ENCODE measurements around the gene COG2.

Gene COG2

DNA sequence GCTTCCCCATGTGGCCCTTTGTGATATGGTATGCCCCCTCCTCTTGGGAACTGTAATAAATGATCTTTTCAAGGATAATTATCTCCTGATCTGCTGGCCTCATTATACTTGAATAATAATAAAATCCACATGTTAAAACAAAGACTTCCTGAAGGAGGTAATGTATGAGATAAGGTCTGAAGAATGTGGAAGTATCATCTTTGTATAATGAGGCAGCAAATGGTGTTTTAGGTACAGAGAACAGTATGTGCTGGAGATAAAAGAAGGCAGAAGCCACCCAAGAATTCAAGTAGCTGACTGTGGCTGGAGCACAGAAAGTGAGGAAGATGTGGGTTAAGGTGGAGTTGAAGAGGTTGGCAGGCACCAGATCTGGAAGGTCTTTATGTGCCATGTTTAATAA lies 12.8 kb upstream of the COG2 start:
- Histone ChIP-seq H3K27me3 (peaks cover 0 to 6% of the 10 kb centered on the region in 2 donors), H3K4me3 (no peak overlapping the region), H3K36me3 (no peaks in the 10 kb centered on the region), H3K4me1 (no peaks in the 10 kb centered on the region), H3K9me3 (no peaks in the 10 kb centered on the region), H3K27ac (no peak overlapping the region)
- DNase-seq: no peak
- intact Hi-C loops (cut with DNase I; ENCODE audit: low total_unique reads): no loop called here
- no peak for TF ChIP-seq CTCF (IDR thresholded peaks at IDR 0.05)

DNA sequence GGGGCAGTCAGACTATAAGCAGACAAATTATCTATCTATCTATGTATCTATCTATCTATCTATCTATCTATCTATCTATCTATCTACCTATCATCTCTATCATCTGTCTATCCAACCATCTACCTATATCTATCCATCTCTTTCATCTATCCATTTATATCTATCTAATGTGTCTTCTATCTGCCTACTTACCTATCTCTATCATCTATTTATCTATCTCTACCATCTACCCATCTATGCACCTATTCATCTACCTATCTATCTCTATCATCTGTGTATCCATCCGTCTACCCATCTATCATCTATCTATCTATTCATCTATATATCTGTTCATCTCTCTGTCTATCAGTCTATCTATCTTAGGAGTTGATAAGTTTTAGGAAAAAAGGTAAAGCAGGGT lies 10.8 kb upstream of the COG2 start:
- Histone ChIP-seq H3K9me3 (no peaks in the 10 kb centered on the region), H3K27me3 (peaks cover 0 to 6% of the 10 kb centered on the region in 2 donors), H3K4me1 (no peaks in the 10 kb centered on the region), H3K4me3 (no peak overlapping the region), H3K27ac (no peak overlapping the region), H3K36me3 (no peaks in the 10 kb centered on the region)
- DNase-seq: no peak
- intact Hi-C loops (cut with DNase I; ENCODE audit: low total_unique reads): no loop called here
- TF ChIP-seq CTCF (IDR thresholded peaks at IDR 0.05): no peak

DNA sequence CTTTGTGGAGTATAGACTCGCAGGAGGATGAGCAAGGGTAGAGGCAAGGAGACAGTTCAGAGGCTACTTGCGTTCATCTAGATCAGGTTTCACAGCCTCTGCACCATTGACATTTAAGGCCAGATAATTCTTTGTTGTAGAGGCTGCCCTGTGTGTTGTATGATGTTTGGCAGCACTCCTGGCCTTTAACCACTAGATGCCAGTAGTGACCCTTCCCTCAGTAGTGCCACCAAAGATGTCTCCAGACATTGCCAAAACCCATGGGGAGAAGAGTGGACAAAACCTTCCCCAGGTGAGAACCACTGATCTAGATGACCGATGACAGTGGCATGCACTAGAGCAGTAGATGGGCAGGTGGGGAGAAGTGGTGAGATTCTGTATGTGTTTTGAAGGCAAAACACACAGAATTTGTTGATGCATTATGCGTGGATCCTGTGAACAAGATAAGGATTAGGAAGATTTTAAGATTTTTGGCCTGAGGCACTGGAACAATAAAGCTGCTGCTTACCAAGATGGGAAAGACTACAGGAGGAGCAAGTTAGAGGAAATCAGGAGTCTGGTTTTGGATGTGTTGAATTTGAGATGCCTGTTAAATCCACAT lies 9.9 kb upstream of the COG2 start:
- H3K9me3 ChIP-seq: no peaks in the 10 kb centered on the region
- no peak overlapping the region for H3K4me3 ChIP-seq
- no peak for DNase-seq
- H3K4me1 ChIP-seq: no peaks in the 10 kb centered on the region
- peak; percentile 10 to 11 for TF ChIP-seq CTCF (IDR thresholded peaks at IDR 0.05)
- H3K36me3 ChIP-seq: no peaks in the 10 kb centered on the region
- H3K27ac ChIP-seq: no peak overlapping the region
- intact Hi-C loops (cut with DNase I; ENCODE audit: low total_unique reads): no loop called here
- H3K27me3 ChIP-seq: peaks cover 0 to 7% of the 10 kb centered on the region in 2 donors

DNA sequence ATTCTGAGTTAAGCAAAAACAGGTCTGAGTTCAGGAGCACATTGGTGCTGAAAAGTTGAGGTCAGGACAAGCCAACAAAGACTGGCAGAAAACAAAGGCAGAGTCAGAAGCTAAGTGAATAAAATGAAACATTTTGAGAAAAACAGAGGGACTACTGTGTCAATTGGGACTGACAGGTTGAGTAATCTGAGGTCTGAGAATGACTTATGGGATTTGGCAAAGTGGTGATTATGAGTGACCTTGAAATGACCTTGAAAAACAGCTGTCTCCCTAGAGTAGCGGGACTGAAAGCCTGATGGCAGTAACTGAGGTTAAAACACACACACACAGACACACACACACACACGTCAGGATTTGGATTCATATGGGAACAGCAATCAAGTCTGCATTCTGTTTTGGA lies 8.8 kb upstream of the COG2 start:
- H3K36me3 ChIP-seq: no peaks in the 10 kb centered on the region
- H3K27ac ChIP-seq: no peak overlapping the region
- H3K27me3 ChIP-seq: peaks cover 0 to 7% of the 10 kb centered on the region in 2 donors
- H3K4me3 ChIP-seq: no peak overlapping the region
- no peaks in the 10 kb centered on the region for H3K4me1 ChIP-seq
- TF ChIP-seq CTCF (IDR thresholded peaks at IDR 0.05): no peak
- intact Hi-C loops (cut with DNase I; ENCODE audit: low total_unique reads): no loop called here
- no peaks in the 10 kb centered on the region for H3K9me3 ChIP-seq
- no peak for DNase-seq

- Histone ChIP-seq H3K27me3 (peaks cover 0 to 7% of the 10 kb centered on the region in 2 donors), H3K27ac (no peak overlapping the region), H3K4me1 (no peaks in the 10 kb centered on the region), H3K9me3 (no peaks in the 10 kb centered on the region), H3K4me3 (no peak overlapping the region), H3K36me3 (no peaks in the 10 kb centered on the region)
- intact Hi-C loops (cut with DNase I; ENCODE audit: low total_unique reads): no loop called here
- no peak for DNase-seq
- TF ChIP-seq CTCF (IDR thresholded peaks at IDR 0.05): no peak
Measured at GRCh38 chr1:230634384-230634783, 7.9 kb upstream of the COG2 start.
